NCI-H82 treated with DMSO at 0.1 percent for 48 hours (cell line): Measurements from ENCODE around the gene KMT2C.
"Not testable (repeated sequence)": the region's sequence is repeated elsewhere in the genome, so short reads cannot be mapped to it uniquely, and the experiment has no call there.

Source experiments
- DNase-seq: peaks from one replicate; lab custom pipeline; 2025; ENCODE audit not compliant: unreplicated experiment; lab: John Stamatoyannopoulos, UW

KMT2C gene

DNA sequence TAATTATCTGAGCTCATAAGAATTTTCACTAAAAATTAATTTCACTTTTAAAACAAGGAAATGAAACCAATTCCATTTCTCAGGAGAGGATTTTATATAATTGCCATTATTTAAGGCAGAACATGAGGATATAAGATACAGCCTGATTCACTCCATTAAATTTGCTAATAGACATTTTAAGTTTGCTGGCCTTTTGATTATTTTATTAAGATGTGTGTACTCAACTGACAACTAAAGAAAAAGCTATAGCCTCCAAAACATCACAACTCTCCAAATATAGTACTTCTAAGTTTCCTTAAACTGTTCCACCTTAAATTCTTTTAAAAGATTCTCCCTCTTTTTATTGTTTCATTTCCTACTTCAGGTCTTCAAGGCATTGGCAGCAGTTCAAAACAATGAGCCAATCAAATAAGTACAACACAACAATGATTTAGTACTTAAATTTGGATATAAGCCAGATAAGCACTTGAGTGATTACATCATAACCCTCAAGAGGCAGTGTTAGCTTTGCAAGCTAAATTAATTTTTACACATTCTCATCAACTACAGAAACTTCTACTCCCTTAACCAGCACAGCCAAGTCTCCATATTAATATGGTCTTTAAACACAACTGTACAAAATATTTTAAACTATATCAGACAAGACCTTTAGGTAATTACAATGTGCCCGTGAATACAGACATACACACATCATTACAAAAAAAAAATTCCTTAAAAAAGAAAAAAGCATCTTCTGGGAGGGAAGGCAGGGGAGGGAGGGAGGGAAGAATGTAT, 121.8 kb downstream of the KMT2C start:
- DNase-seq: peak; percentile 46

DNA sequence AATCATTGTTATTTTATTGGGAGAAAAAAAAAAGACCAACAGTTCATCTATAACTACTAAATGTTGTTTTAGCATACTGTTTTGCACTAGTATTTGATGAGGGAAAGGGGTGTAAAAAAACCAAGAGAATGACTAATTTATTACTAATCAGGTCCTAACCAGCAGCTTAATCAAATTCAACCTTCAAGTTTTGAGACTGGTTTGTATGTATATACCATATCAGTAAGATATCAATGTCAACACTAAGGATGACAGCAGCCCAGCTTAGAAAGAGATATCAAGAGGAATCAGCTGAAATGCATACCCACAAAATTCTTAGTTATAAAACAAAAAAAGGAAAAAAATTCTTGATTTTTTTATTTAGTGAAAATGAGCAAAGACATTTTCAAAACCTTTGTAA, 122.6 kb downstream of the KMT2C start:
- DNase-seq: no peak

DNA sequence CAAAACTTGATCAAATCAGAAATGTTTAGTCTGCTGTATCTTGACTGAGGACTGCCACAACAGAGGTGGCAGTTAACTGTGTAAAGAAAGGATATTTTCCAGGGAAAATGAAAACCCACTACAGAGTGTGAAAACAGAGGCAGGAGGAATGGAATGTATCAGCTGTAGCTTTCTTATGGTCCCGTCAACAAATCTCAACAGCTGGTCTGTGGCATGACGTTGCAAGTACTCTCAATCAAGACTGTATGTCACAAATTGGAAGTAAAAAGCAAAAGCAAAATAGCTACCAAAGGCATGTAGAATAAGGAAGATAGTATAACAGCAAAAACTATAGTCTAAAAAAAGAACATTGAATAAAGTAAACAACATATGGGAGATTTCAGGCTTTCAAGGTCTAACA, 123.5 kb downstream of the KMT2C start:
- no peak for DNase-seq

DNA sequence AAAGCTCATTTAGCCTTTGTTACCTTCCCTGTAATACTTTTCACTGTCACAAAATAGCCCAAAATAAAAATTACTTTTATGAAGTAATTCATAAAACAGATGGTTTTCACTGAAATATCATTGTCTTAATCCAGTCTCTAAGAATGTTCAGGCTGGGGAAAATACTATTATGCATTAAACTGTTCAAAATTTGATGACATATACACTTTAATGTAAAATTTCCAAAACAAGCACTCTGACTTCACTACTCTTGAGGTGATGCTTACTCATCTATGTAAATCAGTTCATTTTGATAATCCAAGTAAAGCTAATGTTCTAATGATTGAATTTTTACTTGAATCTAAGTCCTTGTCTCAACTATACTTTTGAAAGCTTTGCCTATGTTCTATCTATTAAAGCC, 127.9 kb downstream of the KMT2C start:
- DNase-seq: no peak

DNA sequence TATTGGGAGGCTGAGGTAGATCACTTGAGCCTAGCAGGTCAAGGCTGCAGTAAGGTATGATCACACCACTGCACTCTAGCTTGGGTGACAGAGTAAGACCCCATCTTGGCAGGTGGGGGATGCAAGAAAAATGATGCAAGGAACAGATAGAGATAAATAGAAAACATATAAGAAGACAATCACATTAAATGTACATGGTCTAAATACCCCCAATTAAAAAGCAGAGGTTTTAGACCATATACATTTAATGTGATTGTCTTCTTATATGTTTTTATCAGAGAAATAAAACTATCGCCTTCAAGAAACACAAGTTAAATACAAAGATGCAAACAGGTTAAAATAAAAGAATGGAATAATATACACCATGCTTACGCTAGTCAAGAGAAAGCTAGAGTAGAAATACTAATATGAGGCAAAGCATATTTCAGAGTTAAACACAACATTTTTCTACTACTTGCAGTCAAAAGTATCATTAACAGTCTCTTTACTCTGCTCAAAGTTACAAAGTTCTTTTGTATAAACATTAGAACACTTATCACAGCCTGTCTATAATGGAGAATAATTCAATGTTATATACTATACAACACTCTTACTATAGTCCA, 136.2 kb downstream of the KMT2C start:
- not testable (repeated sequence) for DNase-seq

DNA sequence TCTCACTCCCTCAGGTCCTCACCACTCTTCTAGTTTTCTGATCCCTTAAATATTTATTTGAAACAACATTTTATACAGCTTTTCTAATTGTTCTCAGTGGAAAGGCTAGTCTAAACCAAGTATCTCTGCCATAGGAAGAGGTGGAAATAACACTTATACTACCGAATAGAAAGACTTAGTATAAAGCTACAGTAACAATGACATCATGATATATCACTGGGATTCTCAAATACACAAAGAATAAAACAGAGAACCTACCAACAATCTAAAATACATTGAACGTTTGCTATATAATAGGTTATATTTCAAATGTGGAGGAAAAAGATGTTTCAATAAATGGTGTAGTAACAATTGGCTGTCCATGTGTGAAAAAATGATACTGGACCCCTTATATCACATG, 142.9 kb downstream of the KMT2C start:
- DNase-seq: no peak

DNA sequence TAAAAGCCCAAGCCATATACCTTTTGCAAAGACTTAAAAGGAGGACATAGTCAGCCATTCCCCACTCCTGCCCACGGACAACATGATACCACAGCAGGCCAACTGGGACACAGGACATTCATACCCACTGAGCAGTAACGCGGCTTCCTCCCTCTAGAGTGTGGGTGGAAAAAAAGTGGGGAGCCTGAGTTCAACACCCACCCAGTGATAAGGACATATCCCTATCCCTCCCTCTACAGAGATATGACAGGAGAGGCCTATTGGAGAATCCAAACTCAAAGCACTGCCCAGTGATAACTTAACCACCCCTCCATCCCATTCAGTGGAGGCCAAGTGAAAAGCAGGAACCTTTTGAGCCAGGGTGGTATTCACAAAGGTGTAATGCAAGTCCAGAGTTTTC, 148.8 kb downstream of the KMT2C start:
- not testable (repeated sequence) for DNase-seq

DNA sequence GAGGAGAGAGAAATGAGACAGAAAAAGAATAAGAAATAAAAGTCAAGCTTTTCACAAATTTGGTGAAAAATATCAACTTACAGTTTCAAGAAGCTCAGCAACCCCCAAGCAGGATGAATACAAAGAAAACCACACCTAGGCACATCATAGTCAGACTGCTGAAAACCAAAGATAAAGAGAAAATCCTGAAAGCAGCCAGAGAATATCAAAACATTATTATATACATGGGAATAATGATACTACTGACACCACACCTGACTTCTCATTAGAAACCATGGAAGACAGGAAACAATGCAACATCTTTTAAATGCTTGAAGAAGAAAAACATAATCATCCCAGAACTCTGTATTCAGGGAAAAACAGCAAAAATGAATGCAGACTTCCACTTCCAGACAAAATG, 149.6 kb downstream of the KMT2C start:
- not testable (repeated sequence) for DNase-seq

DNA sequence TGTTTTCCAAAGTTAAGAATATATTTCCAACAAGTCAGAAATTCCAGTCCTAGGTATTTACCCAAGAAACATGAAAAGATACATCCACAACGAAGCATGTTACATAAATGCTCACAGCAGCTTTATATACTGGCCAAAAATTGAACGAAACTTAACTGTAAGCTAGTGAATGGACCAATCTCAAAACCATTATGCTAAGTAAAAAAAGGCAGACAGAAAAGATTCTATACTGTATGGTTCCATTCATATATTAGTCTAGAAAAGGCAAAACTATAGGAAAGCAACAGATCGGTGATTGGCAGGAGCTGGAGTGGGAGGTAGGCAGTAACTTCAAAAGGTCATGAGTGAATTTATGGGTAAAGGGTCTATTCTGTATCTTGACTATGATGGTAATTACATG, 150.8 kb downstream of the KMT2C start:
- not testable (repeated sequence) for DNase-seq

DNA sequence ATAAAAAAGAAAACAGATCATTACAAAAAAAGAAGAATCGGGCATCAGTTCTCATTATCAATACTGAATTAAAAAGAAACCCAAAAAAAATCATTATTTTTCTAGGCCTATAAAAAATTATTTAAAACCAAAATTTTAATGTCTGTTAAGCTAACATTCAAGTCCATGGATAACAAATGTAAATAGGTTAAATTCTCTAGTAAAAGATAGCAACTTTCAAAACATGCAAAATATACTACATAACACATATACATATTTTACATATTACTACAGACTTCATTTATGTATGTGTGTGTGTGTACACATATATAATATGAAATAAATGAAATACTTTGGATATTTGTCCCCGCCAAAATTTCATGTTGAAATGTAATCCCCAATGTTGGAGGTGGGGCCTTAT, 158.1 kb downstream of the KMT2C start:
- not testable (repeated sequence) for DNase-seq

DNA sequence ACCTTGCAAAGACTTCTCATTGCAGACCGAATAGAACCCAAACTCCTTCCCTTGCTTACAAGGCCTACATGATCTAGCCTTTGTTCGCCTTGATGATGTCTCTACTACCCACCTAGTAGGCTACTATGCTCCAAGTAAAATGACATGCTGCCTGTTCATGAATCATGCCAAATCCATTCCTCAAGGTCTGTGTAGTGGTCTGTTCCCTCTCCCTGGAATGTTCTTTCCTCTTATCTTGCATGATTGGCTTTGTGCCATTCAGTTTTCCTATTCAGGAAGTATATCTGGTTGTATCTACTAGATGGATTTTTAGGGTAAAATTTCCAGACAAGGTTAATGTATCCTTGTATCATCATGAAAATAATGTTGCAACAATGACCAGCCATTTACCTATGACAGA, 165.4 kb downstream of the KMT2C start:
- not testable (repeated sequence) for DNase-seq

DNA sequence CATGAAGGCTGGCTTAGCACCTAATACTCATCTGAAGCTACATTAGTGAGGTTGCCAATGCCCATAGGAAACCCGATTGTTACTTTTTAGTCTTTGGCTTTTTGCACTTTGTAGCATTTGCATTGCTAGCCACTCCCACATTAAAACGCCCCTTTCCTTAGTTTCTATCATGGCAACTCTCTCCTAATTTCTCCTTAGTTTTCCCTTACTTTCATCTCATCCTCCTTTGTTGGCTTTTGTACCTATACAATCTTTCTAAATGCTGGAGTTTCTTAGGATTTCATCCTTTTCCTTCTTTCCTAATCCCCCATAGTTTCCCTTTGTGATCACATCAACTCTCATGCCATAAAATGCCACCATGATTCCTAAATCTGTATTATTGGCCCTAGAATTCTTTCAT, 168.9 kb downstream of the KMT2C start:
- DNase-seq: not testable (repeated sequence)

DNA sequence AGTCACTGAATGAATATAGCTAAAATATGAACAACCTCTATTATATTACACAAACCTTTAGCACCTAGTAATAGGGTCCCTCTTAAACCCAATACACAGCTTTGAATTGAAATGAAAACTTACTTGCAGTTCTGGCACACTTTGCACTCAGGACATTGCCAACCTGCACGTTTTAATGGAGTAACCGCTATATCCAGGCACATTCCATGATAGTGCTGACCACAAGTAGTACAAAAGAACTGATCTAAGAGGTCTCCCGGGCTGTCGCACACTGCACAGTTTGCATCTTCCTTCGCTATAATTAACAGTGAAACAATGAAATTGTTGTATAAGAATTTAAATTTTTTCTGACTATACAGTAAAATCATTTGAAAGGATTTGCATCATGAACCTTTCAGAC, 170.9 kb downstream of the KMT2C start:
- DNase-seq: not testable (repeated sequence)

DNA sequence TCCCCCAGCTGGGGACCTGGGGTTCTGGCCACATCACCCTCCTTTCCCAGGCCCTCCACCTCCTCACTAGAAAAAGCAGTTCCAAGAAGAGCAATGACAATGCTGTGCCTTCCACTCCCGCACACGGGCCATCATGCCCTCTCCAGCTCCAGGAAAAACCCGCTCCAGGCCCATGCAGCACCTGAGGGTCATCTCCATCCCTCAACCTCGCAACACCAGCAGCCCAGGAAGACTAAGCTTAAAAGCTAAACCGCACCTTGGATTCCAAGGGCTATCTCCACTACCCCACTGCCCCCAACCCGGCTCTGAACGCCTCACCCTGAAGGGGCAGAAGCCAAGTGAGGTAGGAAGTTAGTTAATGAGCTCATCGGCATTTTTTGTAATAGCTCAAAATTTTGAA, 173.7 kb downstream of the KMT2C start:
- not testable (repeated sequence) for DNase-seq

DNA sequence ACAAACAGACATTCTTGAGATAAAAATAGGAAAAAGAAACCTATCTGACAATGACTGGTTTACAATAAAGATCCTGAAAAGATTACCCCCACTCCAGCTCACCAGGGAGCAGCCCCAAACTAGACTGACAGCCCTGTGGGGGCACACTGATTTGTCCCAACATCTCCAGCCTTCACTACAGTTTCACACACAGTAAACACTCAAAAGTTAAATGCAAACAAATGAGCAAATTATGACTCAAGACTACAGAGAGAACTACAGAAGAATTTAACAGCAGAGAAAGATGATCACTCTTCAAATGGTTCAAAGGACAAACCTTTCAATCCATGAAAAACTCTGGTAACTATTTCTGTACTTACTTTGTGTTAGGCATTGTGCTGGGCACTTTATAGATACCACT, 176.2 kb downstream of the KMT2C start:
- DNase-seq: not testable (repeated sequence)

DNA sequence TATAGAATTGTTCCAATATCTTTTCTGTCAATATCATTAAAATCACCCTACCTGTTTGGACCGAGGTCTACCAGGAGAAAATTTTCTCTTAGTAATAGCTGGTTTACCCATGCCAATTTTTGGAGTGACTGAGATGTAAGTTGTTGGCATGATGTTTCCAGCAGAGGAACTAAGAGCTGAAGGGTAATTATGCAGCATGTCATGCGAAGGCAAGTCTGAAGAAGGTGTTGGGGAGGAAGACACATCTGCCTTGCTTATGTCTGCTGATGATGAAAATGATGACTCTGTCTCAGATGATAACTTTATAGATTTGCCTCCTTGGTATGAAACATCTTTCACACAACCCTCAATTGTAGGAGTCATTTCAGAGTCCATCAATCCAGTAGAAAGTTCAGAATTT, 188.0 kb downstream of the KMT2C start:
- not testable (repeated sequence) for DNase-seq

DNA sequence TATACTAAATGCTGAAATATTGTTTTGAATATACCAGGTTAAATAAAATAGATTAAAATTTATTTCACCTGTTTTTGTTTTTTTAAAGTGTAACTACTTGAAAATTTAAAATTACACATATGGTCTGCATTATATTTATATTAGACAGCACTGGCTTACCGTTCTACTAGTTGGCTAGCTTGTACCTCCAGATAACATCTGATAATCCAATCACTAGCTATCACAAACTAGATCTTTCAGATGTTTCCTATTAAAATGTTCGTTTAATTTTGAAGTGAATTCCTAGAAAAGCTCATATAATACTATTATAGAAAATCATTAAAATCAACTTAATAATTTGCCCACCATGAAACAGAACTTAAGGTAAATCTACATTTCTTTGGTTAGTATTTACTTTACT, 190.4 kb downstream of the KMT2C start:
- not testable (repeated sequence) for DNase-seq

DNA sequence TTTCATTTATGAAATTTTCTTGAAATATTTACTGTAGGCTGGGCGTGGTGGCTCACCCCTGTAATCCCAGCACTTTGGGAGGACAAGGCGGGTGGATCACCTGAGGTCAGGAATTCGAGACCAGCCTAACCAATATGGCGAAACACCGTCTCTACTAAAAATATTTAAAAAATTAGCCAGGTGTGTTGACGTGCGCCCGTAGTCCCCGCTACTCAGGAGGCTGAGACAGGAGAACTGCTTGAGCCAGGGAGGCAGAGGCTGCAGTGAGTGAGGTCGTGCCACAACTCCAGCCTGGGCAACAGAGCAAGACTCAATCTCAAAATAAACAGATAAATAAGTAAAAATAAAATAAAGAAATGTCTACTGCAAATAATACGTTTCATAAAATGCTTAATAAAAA, 192.3 kb downstream of the KMT2C start:
- DNase-seq: not testable (repeated sequence)

DNA sequence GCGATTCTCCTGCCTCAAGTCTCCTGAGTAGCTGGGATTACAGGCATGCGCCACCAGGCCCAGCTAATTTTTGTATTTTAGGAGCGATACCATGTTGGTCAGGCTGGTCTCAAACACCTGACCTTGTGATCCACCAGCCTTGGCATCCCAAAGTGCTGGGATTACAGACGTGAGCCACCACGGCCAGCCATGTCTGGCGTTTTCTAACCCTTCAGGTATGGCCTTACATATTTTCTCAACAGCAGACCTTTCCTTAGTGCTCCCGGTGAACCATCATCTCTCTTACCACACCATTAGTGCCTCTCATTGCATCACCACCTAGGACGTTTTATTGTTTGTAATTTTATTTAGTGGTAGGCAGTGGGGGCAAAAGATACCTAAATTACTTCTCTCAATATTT, 194.5 kb downstream of the KMT2C start:
- not testable (repeated sequence) for DNase-seq

DNA sequence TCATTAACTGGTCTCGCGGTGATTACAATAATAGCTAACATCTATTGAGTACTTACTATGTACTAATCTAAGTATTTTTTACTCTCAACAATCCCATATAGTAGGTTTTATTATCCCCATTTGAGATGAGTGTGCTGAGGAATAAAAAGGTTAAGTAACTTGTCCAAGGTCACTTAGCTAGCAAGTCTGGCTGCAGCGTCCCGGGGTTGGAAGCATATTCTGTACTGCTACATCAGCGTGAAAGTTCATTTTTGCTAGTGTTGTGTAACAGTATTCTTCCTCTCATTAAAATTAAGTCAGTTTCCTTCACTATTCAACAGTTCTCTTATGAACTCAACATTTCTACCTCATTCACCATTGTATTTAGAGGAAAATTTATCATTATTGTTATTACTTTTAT, 199.5 kb downstream of the KMT2C start:
- not testable (repeated sequence) for DNase-seq

DNA sequence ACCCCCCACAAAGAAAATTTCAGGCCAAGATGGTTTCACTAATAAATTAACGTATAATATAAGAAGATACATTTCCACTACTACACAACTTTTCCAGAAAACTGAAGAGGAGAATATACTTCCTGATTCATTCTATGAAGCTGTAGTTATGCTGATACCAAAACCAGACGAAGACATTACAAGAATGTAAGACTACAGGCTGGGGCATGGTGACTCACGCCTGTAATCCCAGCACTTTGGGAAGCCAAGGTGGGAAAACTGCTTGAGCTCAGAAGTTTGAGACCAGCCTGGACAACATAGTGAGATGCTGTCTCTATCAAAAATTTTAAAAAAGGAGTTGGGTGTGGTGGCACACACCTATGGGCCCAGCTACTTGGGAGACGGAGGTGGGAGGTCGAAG, 201.4 kb downstream of the KMT2C start:
- not testable (repeated sequence) for DNase-seq

DNA sequence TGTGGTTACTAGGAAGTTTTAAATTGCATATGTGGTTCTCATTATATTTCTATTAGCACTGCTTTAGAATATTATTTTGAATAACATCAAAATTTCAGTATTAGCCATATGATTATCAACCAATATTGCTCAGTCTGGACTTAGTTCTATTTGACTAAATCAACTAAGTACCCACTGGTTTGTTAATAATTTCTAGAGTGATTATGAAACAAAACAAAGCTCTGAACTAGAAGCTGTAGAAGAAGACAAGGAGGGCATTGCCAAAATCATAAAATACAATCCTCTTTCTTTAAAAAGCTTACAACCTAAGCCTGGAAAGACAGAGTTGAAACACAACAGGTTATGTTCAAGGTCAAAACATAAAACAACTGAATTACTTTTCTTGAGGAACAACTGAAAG, 204.7 kb downstream of the KMT2C start:
- no peak for DNase-seq

DNA sequence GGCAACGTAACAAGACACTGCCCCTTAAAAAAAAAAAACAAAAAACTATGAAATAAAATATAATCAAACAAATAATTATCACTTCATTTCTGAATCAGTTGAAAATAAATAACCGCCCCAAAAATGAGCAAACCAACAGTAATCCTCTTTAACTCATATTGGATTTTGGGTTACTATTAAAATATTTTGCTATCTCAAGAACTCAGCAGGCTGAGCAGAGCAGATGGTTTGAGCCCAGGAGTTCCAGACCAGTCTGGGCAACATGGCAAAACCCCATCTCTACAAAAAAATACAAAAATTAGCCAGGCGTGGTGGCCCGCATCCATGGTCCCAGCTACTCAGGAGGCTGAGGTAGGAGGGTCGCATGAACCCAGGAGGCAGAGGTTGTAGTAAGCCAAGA, 216.2 kb downstream of the KMT2C start:
- not testable (repeated sequence) for DNase-seq
